DOHH2 (cell line): ENCODE results near the gene NME3.

Experiments
- EZH2phosphoT487 ChIP-seq: fragments of 200-600 bp; sonication (generic); IDR thresholded peaks from 2 replicates; pipeline ENCODE4 v1.6.1; 2017; ENCODE audit warnings: borderline replicate concordance, mild to moderate bottlenecking, antibody characterized with exemption, low read length, moderate library complexity, mixed read lengths
- TF ChIP-seq, protein P1 (sequence below): fragments of 200-600 bp; sonication (generic); IDR thresholded peaks from one replicate; pipeline ENCODE4 v1.5.1; 2014; ENCODE audit warnings: antibody characterized with exemption, mild to moderate bottlenecking, low read depth, low read length; ENCODE audit not compliant: poor library complexity, severe bottlenecking

DNA sequence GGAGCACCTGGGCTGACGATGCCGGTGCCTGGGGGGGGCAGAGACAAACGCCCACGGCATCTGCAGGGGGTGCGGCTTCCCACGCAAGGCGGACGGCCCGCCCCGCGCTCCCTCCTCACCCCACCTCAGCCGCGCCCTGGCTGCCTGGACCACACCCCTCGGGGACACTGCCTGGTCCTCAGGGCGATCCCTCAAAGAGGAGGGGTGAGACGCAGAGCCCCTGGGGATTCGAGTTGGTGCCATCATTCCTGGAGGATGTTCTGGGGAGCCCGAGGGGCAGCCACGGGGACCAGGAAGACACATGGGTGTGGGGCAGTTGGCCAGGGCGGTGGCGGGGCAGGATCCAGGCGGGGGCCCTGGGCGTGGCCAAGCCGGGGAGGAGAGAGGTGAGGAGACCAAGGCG, 18.3 kb upstream of the NME3 start:
- TF ChIP-seq, protein P1, sequence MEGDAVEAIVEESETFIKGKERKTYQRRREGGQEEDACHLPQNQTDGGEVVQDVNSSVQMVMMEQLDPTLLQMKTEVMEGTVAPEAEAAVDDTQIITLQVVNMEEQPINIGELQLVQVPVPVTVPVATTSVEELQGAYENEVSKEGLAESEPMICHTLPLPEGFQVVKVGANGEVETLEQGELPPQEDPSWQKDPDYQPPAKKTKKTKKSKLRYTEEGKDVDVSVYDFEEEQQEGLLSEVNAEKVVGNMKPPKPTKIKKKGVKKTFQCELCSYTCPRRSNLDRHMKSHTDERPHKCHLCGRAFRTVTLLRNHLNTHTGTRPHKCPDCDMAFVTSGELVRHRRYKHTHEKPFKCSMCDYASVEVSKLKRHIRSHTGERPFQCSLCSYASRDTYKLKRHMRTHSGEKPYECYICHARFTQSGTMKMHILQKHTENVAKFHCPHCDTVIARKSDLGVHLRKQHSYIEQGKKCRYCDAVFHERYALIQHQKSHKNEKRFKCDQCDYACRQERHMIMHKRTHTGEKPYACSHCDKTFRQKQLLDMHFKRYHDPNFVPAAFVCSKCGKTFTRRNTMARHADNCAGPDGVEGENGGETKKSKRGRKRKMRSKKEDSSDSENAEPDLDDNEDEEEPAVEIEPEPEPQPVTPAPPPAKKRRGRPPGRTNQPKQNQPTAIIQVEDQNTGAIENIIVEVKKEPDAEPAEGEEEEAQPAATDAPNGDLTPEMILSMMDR = no peak
- TF ChIP-seq EZH2phosphoT487 = no peak
